GM23338 (cell line): ENCODE measurements around the gene OAS2.

Source experiments
- CREB1 ChIP-seq: fragments of 250-450 bp; sonication (Bioruptor Pico); IDR thresholded peaks from 2 replicates; pipeline ENCODE4 v1.5.0; 2020; ENCODE audit warnings: low read depth, mild to moderate bottlenecking, moderate library complexity
- CTCF ChIP-seq, 2 experiments: fragments of 200-600 bp in 1 of 2; sonication (generic) in 1 of 2; conservative IDR thresholded peaks; 2 replicates each; pipeline versions ENCODE4 v1.5.1 to v1.6.1; 2016 to 2017; ENCODE audit warnings: antibody characterized with exemption in 2 of 2, low read depth in 2 of 2, mild to moderate bottlenecking in 2 of 2, moderate library complexity in 1 of 2
- ETS1 ChIP-seq: IDR thresholded peaks from 2 replicates; pipeline ENCODE4 v1.6.1; 2016; ENCODE audit warnings: antibody characterized with exemption
- EZH2 ChIP-seq: fragments of 200-600 bp; sonication (generic); IDR thresholded peaks from one replicate; pipeline ENCODE4 v1.8.0; 2017; ENCODE audit warnings: antibody characterized with exemption, mild to moderate bottlenecking, low read depth; ENCODE audit not compliant: unreplicated experiment
- EZH2phosphoT487 ChIP-seq: fragments of 200-600 bp; sonication (generic); IDR thresholded peaks from one replicate; pipeline ENCODE4 v1.8.1; 2018; ENCODE audit warnings: antibody characterized with exemption; ENCODE audit not compliant: unreplicated experiment
- JUNB ChIP-seq: IDR thresholded peaks from one replicate; pipeline ENCODE4 v1.6.1; 2016; ENCODE audit warnings: antibody characterized with exemption; ENCODE audit not compliant: unreplicated experiment
- NANOG ChIP-seq: IDR thresholded peaks from 2 replicates; pipeline ENCODE4 v1.6.1; 2016; ENCODE audit warnings: antibody characterized with exemption, borderline replicate concordance
- POLR2AphosphoS5 ChIP-seq: IDR thresholded peaks from 2 replicates; pipeline ENCODE4 v1.6.1; 2016; ENCODE audit warnings: antibody characterized with exemption, low read depth
- REST ChIP-seq: IDR thresholded peaks from one replicate; pipeline ENCODE4 v1.6.1; 2018; ENCODE audit warnings: antibody characterized with exemption; ENCODE audit not compliant: unreplicated experiment
- ZNF114 ChIP-seq: fragments of 250-450 bp; sonication (Bioruptor Pico); IDR thresholded peaks from 2 replicates; pipeline ENCODE4 v1.5.0; 2020; ENCODE audit warnings: mild to moderate bottlenecking, moderate library complexity

GRCh38 chr12:112961536-112961935 is 16.8 kb upstream of the OAS2 start:
- TF ChIP-seq EZH2 (no peak), CTCF (conservative IDR thresholded peaks at IDR 0.05; ENCODE audit: low read depth in 2 of 2) (no peak), POLR2AphosphoS5 (no peak), EZH2phosphoT487 (no peak), JUNB (no peak), CREB1 (CRISPR knock-in tag) (no peak), ETS1 (no peak), ZNF114 (CRISPR knock-in tag) (no peak), REST (no peak), NANOG (no peak)
